ENCODE data around the gene SPOCK1.
"Not testable (repeated sequence)": the region's sequence is repeated elsewhere in the genome, so short reads cannot be mapped to it uniquely, and the experiment has no call there.

The SPOCK1 gene

GRCh38 chr5:136984772-136985446 lies 514.2 kb downstream of the SPOCK1 start:
- H3K4me3 ChIP-seq (ENCODE audit: low read depth in 1 of 5, low read length in 5 of 5), result no peak overlapping the region
- no peaks in the 10 kb centered on the region for H3K36me3 ChIP-seq (ENCODE audit: control insufficient read depth in 5 of 5, insufficient read depth in 5 of 5, low read length in 5 of 5)
- H3K9ac ChIP-seq (ENCODE audit: low read length in 5 of 5), result no peak overlapping the region
- no peaks in the 10 kb centered on the region for H3K9me3 ChIP-seq (ENCODE audit: control insufficient read depth in 5 of 5, low read length in 5 of 5)
- H3K27ac ChIP-seq (ENCODE audit: low read depth, low read length), result no peak overlapping the region
- no peaks in the 10 kb centered on the region for H3K4me1 ChIP-seq (ENCODE audit: control insufficient read depth in 5 of 5, insufficient read depth in 5 of 5, low read length in 5 of 5)
- no peaks in the 10 kb centered on the region for H3K27me3 ChIP-seq (ENCODE audit: control insufficient read depth in 5 of 5, insufficient read depth in 4 of 5, low read length in 5 of 5)

- H3K9ac ChIP-seq (ENCODE audit: low read length in 5 of 5), result no peak overlapping the region
- H3K9me3 ChIP-seq (ENCODE audit: control insufficient read depth in 5 of 5, low read length in 5 of 5), result no peaks in the 10 kb centered on the region
Measured at GRCh38 chr5:136981936-136982335, 517.2 kb downstream of the SPOCK1 start.

GRCh38 chr5:136979131-136979530 lies 520.0 kb downstream of the SPOCK1 start:
- Histone ChIP-seq H3K4me1 (ENCODE audit: control insufficient read depth in 5 of 5, insufficient read depth in 5 of 5, low read length in 5 of 5) (no peaks in the 10 kb centered on the region), H3K27me3 (ENCODE audit: control insufficient read depth in 5 of 5, insufficient read depth in 4 of 5, low read length in 5 of 5) (no peaks in the 10 kb centered on the region), H3K9ac (ENCODE audit: low read length in 5 of 5) (no peak overlapping the region), H3K9me3 (ENCODE audit: control insufficient read depth in 5 of 5, low read length in 5 of 5) (no peaks in the 10 kb centered on the region), H3K4me3 (ENCODE audit: low read depth in 1 of 5, low read length in 5 of 5) (no peak overlapping the region), H3K27ac (ENCODE audit: low read depth, low read length) (no peak overlapping the region), H3K36me3 (ENCODE audit: control insufficient read depth in 5 of 5, insufficient read depth in 5 of 5, low read length in 5 of 5) (no peaks in the 10 kb centered on the region)

More at GRCh38 chr5:136981936-136982335, 517.2 kb downstream of the SPOCK1 start:
- Histone ChIP-seq H3K27me3 (ENCODE audit: control insufficient read depth in 5 of 5, insufficient read depth in 4 of 5, low read length in 5 of 5) (no peaks in the 10 kb centered on the region), H3K4me3 (ENCODE audit: low read depth in 1 of 5, low read length in 5 of 5) (no peak overlapping the region), H3K4me1 (ENCODE audit: control insufficient read depth in 5 of 5, insufficient read depth in 5 of 5, low read length in 5 of 5) (no peaks in the 10 kb centered on the region), H3K27ac (ENCODE audit: low read depth, low read length) (no peak overlapping the region), H3K36me3 (ENCODE audit: control insufficient read depth in 5 of 5, insufficient read depth in 5 of 5, low read length in 5 of 5) (no peaks in the 10 kb centered on the region)

GRCh38 chr5:136963504-136963903 lies 535.6 kb downstream of the SPOCK1 start:
- Histone ChIP-seq H3K27me3 (ENCODE audit: control insufficient read depth in 5 of 5, insufficient read depth in 4 of 5, low read length in 5 of 5) (no peaks in the 10 kb centered on the region), H3K4me1 (ENCODE audit: control insufficient read depth in 5 of 5, insufficient read depth in 5 of 5, low read length in 5 of 5) (no peaks in the 10 kb centered on the region), H3K4me3 (ENCODE audit: low read depth in 1 of 5, low read length in 5 of 5) (no peak overlapping the region), H3K9ac (ENCODE audit: low read length in 5 of 5) (no peak overlapping the region), H3K27ac (ENCODE audit: low read depth, low read length) (no peak overlapping the region), H3K9me3 (ENCODE audit: control insufficient read depth in 5 of 5, low read length in 5 of 5) (peaks cover 0 to 7% (median 3%) of the 10 kb centered on the region in 5 donors), H3K36me3 (ENCODE audit: control insufficient read depth in 5 of 5, insufficient read depth in 5 of 5, low read length in 5 of 5) (no peaks in the 10 kb centered on the region)

GRCh38 chr5:136957428-136957827 lies 541.7 kb downstream of the SPOCK1 start:
- Histone ChIP-seq H3K27me3 (ENCODE audit: control insufficient read depth in 5 of 5, insufficient read depth in 4 of 5, low read length in 5 of 5) (no peaks in the 10 kb centered on the region), H3K9me3 (ENCODE audit: control insufficient read depth in 5 of 5, low read length in 5 of 5) (peaks cover 0 to 17% (median 4%) of the 10 kb centered on the region in 5 donors), H3K9ac (ENCODE audit: low read length in 5 of 5) (no peak overlapping the region), H3K36me3 (ENCODE audit: control insufficient read depth in 5 of 5, insufficient read depth in 5 of 5, low read length in 5 of 5) (no peaks in the 10 kb centered on the region), H3K4me3 (ENCODE audit: low read depth in 1 of 5, low read length in 5 of 5) (no peak overlapping the region), H3K4me1 (ENCODE audit: control insufficient read depth in 5 of 5, insufficient read depth in 5 of 5, low read length in 5 of 5) (no peaks in the 10 kb centered on the region), H3K27ac (ENCODE audit: low read depth, low read length) (no peak overlapping the region)

- not testable (repeated sequence) for H3K36me3 ChIP-seq (ENCODE audit: control insufficient read depth in 5 of 5, insufficient read depth in 5 of 5, low read length in 5 of 5); H3K9me3 ChIP-seq (ENCODE audit: control insufficient read depth in 5 of 5, low read length in 5 of 5); H3K9ac ChIP-seq (ENCODE audit: low read length in 5 of 5); H3K4me3 ChIP-seq (ENCODE audit: low read depth in 1 of 5, low read length in 5 of 5); H3K4me1 ChIP-seq (ENCODE audit: control insufficient read depth in 5 of 5, insufficient read depth in 5 of 5, low read length in 5 of 5); H3K27me3 ChIP-seq (ENCODE audit: control insufficient read depth in 5 of 5, insufficient read depth in 4 of 5, low read length in 5 of 5); H3K27ac ChIP-seq (ENCODE audit: low read depth, low read length)
Measured at GRCh38 chr5:136954142-136954541, 545.0 kb downstream of the SPOCK1 start.

- not testable (repeated sequence) for H3K9ac ChIP-seq (ENCODE audit: low read length in 5 of 5); H3K4me3 ChIP-seq (ENCODE audit: low read depth in 1 of 5, low read length in 5 of 5); H3K27me3 ChIP-seq (ENCODE audit: control insufficient read depth in 5 of 5, insufficient read depth in 4 of 5, low read length in 5 of 5); H3K4me1 ChIP-seq (ENCODE audit: control insufficient read depth in 5 of 5, insufficient read depth in 5 of 5, low read length in 5 of 5); H3K27ac ChIP-seq (ENCODE audit: low read depth, low read length); H3K9me3 ChIP-seq (ENCODE audit: control insufficient read depth in 5 of 5, low read length in 5 of 5); H3K36me3 ChIP-seq (ENCODE audit: control insufficient read depth in 5 of 5, insufficient read depth in 5 of 5, low read length in 5 of 5)
Measured at GRCh38 chr5:136953346-136954069, 545.6 kb downstream of the SPOCK1 start.

GRCh38 chr5:136927571-136927970 lies 571.6 kb downstream of the SPOCK1 start:
- no peak overlapping the region for H3K9ac ChIP-seq (ENCODE audit: low read length in 5 of 5)
- no peak overlapping the region for H3K27ac ChIP-seq (ENCODE audit: low read depth, low read length)
- no peaks in the 10 kb centered on the region for H3K36me3 ChIP-seq (ENCODE audit: control insufficient read depth in 5 of 5, insufficient read depth in 5 of 5, low read length in 5 of 5)
- H3K4me3 ChIP-seq (ENCODE audit: low read depth in 1 of 5, low read length in 5 of 5), result no peak overlapping the region
- H3K4me1 ChIP-seq (ENCODE audit: control insufficient read depth in 5 of 5, insufficient read depth in 5 of 5, low read length in 5 of 5), result no peaks in the 10 kb centered on the region
- peaks cover 0 to 2% (median 0%) of the 10 kb centered on the region in 5 donors for H3K9me3 ChIP-seq (ENCODE audit: control insufficient read depth in 5 of 5, low read length in 5 of 5)
- no peaks in the 10 kb centered on the region for H3K27me3 ChIP-seq (ENCODE audit: control insufficient read depth in 5 of 5, insufficient read depth in 4 of 5, low read length in 5 of 5)

GRCh38 chr5:136926073-136926472 lies 573.1 kb downstream of the SPOCK1 start:
- no peaks in the 10 kb centered on the region for H3K27me3 ChIP-seq (ENCODE audit: control insufficient read depth in 5 of 5, insufficient read depth in 4 of 5, low read length in 5 of 5)
- H3K4me3 ChIP-seq (ENCODE audit: low read depth in 1 of 5, low read length in 5 of 5), result no peak overlapping the region
- no peaks in the 10 kb centered on the region for H3K36me3 ChIP-seq (ENCODE audit: control insufficient read depth in 5 of 5, insufficient read depth in 5 of 5, low read length in 5 of 5)
- H3K9ac ChIP-seq (ENCODE audit: low read length in 5 of 5), result no peak overlapping the region
- H3K4me1 ChIP-seq (ENCODE audit: control insufficient read depth in 5 of 5, insufficient read depth in 5 of 5, low read length in 5 of 5), result no peaks in the 10 kb centered on the region
- peaks cover 0 to 3% (median 0%) of the 10 kb centered on the region in 5 donors for H3K9me3 ChIP-seq (ENCODE audit: control insufficient read depth in 5 of 5, low read length in 5 of 5)
- no peak overlapping the region for H3K27ac ChIP-seq (ENCODE audit: low read depth, low read length)
